ENCODE results near the gene CHTF18.

DNA sequence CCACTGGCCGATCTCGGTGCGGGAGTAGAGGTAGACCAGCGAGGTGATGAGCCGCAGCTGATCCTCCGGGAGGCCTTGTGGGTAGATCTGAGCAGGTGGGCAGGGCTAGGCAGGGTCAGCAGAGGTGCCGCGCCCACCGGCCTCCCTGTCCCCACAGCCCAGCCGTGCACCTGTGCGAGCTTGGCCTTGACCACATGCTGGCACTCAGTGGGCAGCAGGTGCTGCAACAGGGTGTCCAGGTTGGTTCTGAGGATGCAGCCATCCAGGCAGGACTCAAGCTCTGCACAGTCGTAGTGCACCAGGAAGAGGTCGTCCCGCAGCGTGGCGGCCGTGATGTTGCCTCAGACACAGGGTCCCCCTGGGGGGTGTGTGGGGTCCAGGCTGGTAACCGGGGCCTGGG, 15.5 kb upstream of the CHTF18 start:
- no peak for TF ChIP-seq CTCF (IDR thresholded peaks at IDR 0.05)
- no peak for TF ChIP-seq POLR2A (IDR thresholded peaks at IDR 0.05)

All from esophagus squamous epithelium (tissue), 4 donors.